Pancreas (tissue), 10 donors: Measurements from ENCODE around the gene RPL36AL. TPM values are rescaled to one million over a fixed set of nuclear protein-coding genes. Genes with fewer than 3 reads are reported as not detected.
"Not testable (repeated sequence)": the region's sequence is repeated elsewhere in the genome, so short reads cannot be mapped to it uniquely, and the experiment has no call there.

Experiments
- ATAC-seq, 4 donors: fragments of 200-7000 bp; cut with Tn5 transposase; one replicate each; pipeline versions ENCODE4 v1.8.0 to v1.9.1; 2020; ENCODE audit warnings: mild to moderate bottlenecking in 4 of 4, moderate library complexity in 4 of 4
- DNase-seq, 6 donors: peaks; one replicate each; pipeline ENCODE4 v3.0.0-alpha.2; 2020
- FAIRE-seq: peaks from 2 replicates; lab custom pipeline; 2012; peaks lifted over from hg19 to GRCh38; lab: Jason Lieb, UNC
- H3K27ac ChIP-seq, 4 donors: fragments of 200-600 bp; sonication (generic); 1 replicate in 3 of 4; 2 replicates in 1 of 4; pipeline versions ENCODE4 v1.5.0 to v1.8.0; 2020
- H3K27me3 ChIP-seq, 4 donors: fragments of 200-600 bp; one replicate each; pipeline ENCODE4 v1.8.0; 2021
- H3K36me3 ChIP-seq, 3 donors: fragments of 200-600 bp; sonication (generic) in 1 of 3; one replicate each; pipeline versions ENCODE4 v1.5.0 to v1.8.0; 2020 to 2021
- H3K4me1 ChIP-seq, 3 donors: fragments of 200-600 bp; one replicate each; pipeline ENCODE4 v1.8.0; 2021
- H3K4me3 ChIP-seq, 4 donors: fragments of 200-600 bp; sonication (generic) in 2 of 4; one replicate each; pipeline versions ENCODE4 v1.5.0 to v1.8.0; 2020 to 2021
- H3K9me3 ChIP-seq, 4 donors: fragments of 200-600 bp; one replicate each; pipeline ENCODE4 v1.8.0; 2021
- CTCF ChIP-seq, 4 donors: fragments of 200-600 bp; sonication (generic) in 3 of 4; IDR thresholded peaks; one replicate each; pipeline versions ENCODE4 v1.5.0 to v1.8.0; 2021; ENCODE audit warnings: antibody characterized with exemption in 4 of 4
- WGBS, 2 donors: extraction: QIAGEN DNeasy Blood & Tissue Kit; methylation state at CpG; one replicate each; pipeline ENCODE4 v1.1.7; 2013; 5-methylcytosine and 5-hydroxymethylcytosine counted together
- intact Hi-C, 3 donors: fragments of 100-400 bp; cut with DNase I; formaldehyde crosslinking; loops; one replicate each; pipeline versions ENCODE4 v1.11.1 to v1.14.2; 2022
- polyA plus RNA-seq, 2 donors: library from polyadenylated mRNA; stranded (reverse); fragments of 200-250 nt; gene quantifications; one replicate each; pipeline ENCODE4 v1.2.3, GENCODE V29; 2013
- total RNA-seq, 6 donors: library from RNA; stranded (reverse); fragmentation: NEBNext Ultra II Directional in 4 of 6; extraction: Animal tissue kit (Norgen Biotek cat#: 25700) in 4 of 6; gene quantifications; one replicate each; pipeline versions ENCODE4 v1.2.1 to v1.2.4, GENCODE V29; 2021 to 2023
- donor health status: healthy with polysubstance abuse.
- donor health status: DM: no; HTN: no; CAD: no; lungs with moderate emphysema.
- donor health status: DM: no; HTN: no; CAD: no.
- donor health status: control.
- donor health status: control.
- donor health status: Bipolar disorder and iron deficiency.
- donor health status: DM: yes; HTN: yes; CAD: no.
- donor health status: DM: no; HTN: no; CAD: no.
- donor health status: DM: no; HTN: no; CAD: no.
- donor health status: DM: yes; HTN: yes; CAD: no.

The RPL36AL gene
- total RNA-seq = 100 to 1,000 TPM in 5 of 6 donors, 10 to 100 TPM in 1; 81.3 to 219 (median 128) TPM
- polyA plus RNA-seq = 100 to 1,000 TPM; 361 to 388 TPM

GRCh38 chr14:49620182-49621113, at the start of gene RPL36AL, which contains the start of gene MGAT2:
Gene RPL36AL, minus strand, starts transcription at chr14:49620626. Its CDS starts 1,522 bp downstream, at chr14:49619104.
Gene MGAT2, plus strand, starts transcription at chr14:49620799. Its CDS starts 470 bp downstream, at chr14:49621269.
- intact Hi-C loops = no loop called here
- H3K27me3 ChIP-seq = no peaks in the 10 kb centered on the region
- H3K36me3 ChIP-seq = no peaks in the 10 kb centered on the region
- WGBS, 2 donors = 0% methylated on average over 85 of the region's 85 CpGs
- ATAC-seq (peak; percentile 94 to 99 (median 96)), DNase-seq (peak; percentile 98 to 99 (median 98)), FAIRE-seq (no peak)
- H3K4me3 ChIP-seq = peak within 1 kb of the TSS; percentile 60 to 93 (median 82)
- H3K4me1 ChIP-seq = peaks cover 4 to 24% (median 19%) of the 10 kb centered on the region in 3 donors
- TF ChIP-seq CTCF (IDR thresholded peaks at IDR 0.05) = peak in 1 of 4 donors; percentile 24
- no peaks in the 10 kb centered on the region for H3K9me3 ChIP-seq
- peak within 1 kb of the TSS; percentile 89 to 96 (median 94) for H3K27ac ChIP-seq

GRCh38 chr14:49659526-49660455, 39.4 kb upstream of the RPL36AL start:
- FAIRE-seq (peak; percentile 51), DNase-seq (no peak), ATAC-seq (peak in 1 of 4 donors; percentile 47)
- no peak overlapping the region for H3K4me3 ChIP-seq
- WGBS, 2 donors = 51 to 55% methylated on average over 2 of the region's 2 CpGs
- H3K27ac ChIP-seq = no peak overlapping the region
- intact Hi-C loops = no loop called here
- H3K9me3 ChIP-seq = no peaks in the 10 kb centered on the region
- H3K4me1 ChIP-seq = no peaks in the 10 kb centered on the region
- no peaks in the 10 kb centered on the region for H3K36me3 ChIP-seq
- H3K27me3 ChIP-seq = no peaks in the 10 kb centered on the region
- TF ChIP-seq CTCF (IDR thresholded peaks at IDR 0.05) = no peak

- H3K27me3 ChIP-seq, H3K9me3 ChIP-seq, H3K4me1 ChIP-seq, FAIRE-seq, DNase-seq, H3K4me3 ChIP-seq, H3K27ac ChIP-seq, ATAC-seq, intact Hi-C loops, H3K36me3 ChIP-seq: not testable (repeated sequence)
- 91 to 93% methylated on average over 6 of the region's 6 CpGs for WGBS, 2 donors
Measured at GRCh38 chr14:49657500-49657899, 37.1 kb upstream of the RPL36AL start.

DNA sequence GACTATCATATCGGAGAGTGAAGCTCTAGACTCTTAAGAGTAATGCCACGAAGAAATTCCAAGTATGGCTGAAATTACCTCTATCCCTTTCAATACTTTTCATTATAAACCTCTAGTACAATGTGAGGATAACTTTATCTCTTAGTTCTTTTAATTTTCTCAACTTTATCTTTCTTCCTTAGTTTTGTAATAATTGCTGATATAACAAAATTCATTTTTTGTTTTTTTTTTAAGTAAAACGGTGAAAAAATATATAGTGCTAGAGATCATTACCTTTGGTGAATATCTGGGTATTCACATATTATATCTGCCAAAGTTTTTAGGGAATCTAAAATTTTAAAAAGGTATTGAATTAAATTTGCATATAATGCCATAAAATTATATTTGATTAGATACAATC, 34.1 kb upstream of the RPL36AL start:
- no peaks in the 10 kb centered on the region for H3K36me3 ChIP-seq
- TF ChIP-seq CTCF (IDR thresholded peaks at IDR 0.05) = no peak
- no peak overlapping the region for H3K4me3 ChIP-seq
- no peak for DNase-seq
- peak; percentile 59 for FAIRE-seq
- no peaks in the 10 kb centered on the region for H3K27me3 ChIP-seq
- peaks cover 0 to 5% (median 0%) of the 10 kb centered on the region in 3 donors for H3K4me1 ChIP-seq
- intact Hi-C loops = no loop called here
- WGBS, 2 donors = 95 to 99% methylated on average over 3 of the region's 3 CpGs
- H3K27ac ChIP-seq = no peak overlapping the region
- H3K9me3 ChIP-seq = no peaks in the 10 kb centered on the region
- no peak for ATAC-seq

GRCh38 chr14:49653508-49653907, 33.1 kb upstream of the RPL36AL start:
- no peaks in the 10 kb centered on the region for H3K36me3 ChIP-seq
- H3K27ac ChIP-seq = no peak overlapping the region
- peaks cover 0 to 5% (median 0%) of the 10 kb centered on the region in 3 donors for H3K4me1 ChIP-seq
- intact Hi-C loops = no loop called here
- no peaks in the 10 kb centered on the region for H3K9me3 ChIP-seq
- ATAC-seq = no peak
- no peak overlapping the region for H3K4me3 ChIP-seq
- no peak for TF ChIP-seq CTCF (IDR thresholded peaks at IDR 0.05)
- 94 to 96% methylated on average over 6 of the region's 6 CpGs for WGBS, 2 donors
- DNase-seq = no peak
- FAIRE-seq = no peak
- no peaks in the 10 kb centered on the region for H3K27me3 ChIP-seq
